ENCODE data around the gene MPP1. TPM values are rescaled to one million over a fixed set of nuclear protein-coding genes. Genes with fewer than 3 reads are reported as not detected.

The MPP1 gene
- 26.6 and 27.0 TPM in 2 replicates for total RNA-seq (2022)
- percentile 56 among the genes with signal in this experiment for Bru-seq, nascent RNA
- percentile 63 among the genes with signal in this experiment for BruChase-seq, experiment 1, labeled RNA remaining after a 2-hour chase
- BruChase-seq, experiment 2, labeled RNA remaining after a 6-hour chase, result percentile 65 among the genes with signal in this experiment
- long read RNA-seq, transcript MPP1-202 (12 exons, 2,042 nt), result major isoform, 27 of 36 reads
- long read RNA-seq, partial matches to known transcripts, result 3 of 36 reads
- long read RNA-seq, other reads (novel, unspliced or antisense), result 6 of 36 reads

- intact Hi-C loops (cut with micrococcal nuclease; ENCODE audit: unreplicated experiment), result loop anchor here (1.0 kb wide), 1 partner anchor 43 kb away; the partner anchor contains the start of gene DKC1
- H3K36me3 ChIP-seq (ENCODE audit: control insufficient read depth, insufficient read depth, low read length), result no peaks in the 10 kb centered on the region
- CTCF ChIA-PET, result interaction anchor here (0.6 kb wide), 2 partner anchors 22 to 29 kb away, joined by 3 read pairs; no protein-coding TSS in a partner anchor
- TF ChIP-seq CTCF (IDR thresholded peaks at IDR 0.05; ENCODE audit: insufficient read depth in 1 of 2, low read depth in 1 of 2, low read length in 1 of 2, severe bottlenecking in 1 of 2, unreplicated experiment in 1 of 2), result no peak
- no peaks in the 10 kb centered on the region for H3K27me3 Mint-ChIP-seq (ENCODE audit: insufficient read depth, unreplicated experiment)
- no peaks in the 10 kb centered on the region for H3K4me1 Mint-ChIP-seq (ENCODE audit: low read depth, unreplicated experiment)
- H3K4me3 ChIP-seq (ENCODE audit: low read depth, low read length), result peak within 1 kb of the TSS; percentile 63
- no peaks in the 10 kb centered on the region for H3K9me3 Mint-ChIP-seq (ENCODE audit: unreplicated experiment)
- H3K9me3 ChIP-seq, result no peaks in the 10 kb centered on the region
- DNase-seq, result peak; percentile 75 to 86
- peak within 1 kb of the TSS; percentile 73 for H3K27ac Mint-ChIP-seq (ENCODE audit: unreplicated experiment)
- POLR2A ChIA-PET, result interaction anchor here (0.6 to 1.7 kb wide), 4 partner anchors 24 to 1193 kb away, joined by 3 to 4 read pairs (median 4); partner anchors contain the start of gene SLC10A3
- no peaks in the 10 kb centered on the region for H3K27me3 ChIP-seq (replicated peaks; ENCODE audit: control insufficient read depth, insufficient read depth, low read length)
- no peaks in the 10 kb centered on the region for H3K36me3 Mint-ChIP-seq (ENCODE audit: insufficient read depth, unreplicated experiment)
- H3K4me3 Mint-ChIP-seq (ENCODE audit: unreplicated experiment), result peak within 1 kb of the TSS; percentile 87
- H3K4me1 ChIP-seq, result peaks cover 17% of the 10 kb centered on the region
- BruUV-seq (replicated peaks), result no TSS peak
Measured at GRCh38 chrX:154804957-154805695, at the start of gene MPP1. Gene MPP1 (minus strand): TSS chrX:154805485. CDS start chrX:154805373, 112 bp downstream.

- ChIA-PET CTCF (no interaction called here), POLR2A (no interaction called here)
- peaks cover 2% of the 10 kb centered on the region for H3K27me3 Mint-ChIP-seq (ENCODE audit: insufficient read depth, unreplicated experiment)
- H3K4me1 Mint-ChIP-seq (ENCODE audit: low read depth, unreplicated experiment), result no peaks in the 10 kb centered on the region
- no peaks in the 10 kb centered on the region for H3K4me1 ChIP-seq
- BruUV-seq (replicated peaks), result no TSS peak
- DNase-seq, result no peak
- intact Hi-C loops (cut with micrococcal nuclease; ENCODE audit: unreplicated experiment), result no loop called here
- no peaks in the 10 kb centered on the region for H3K27me3 ChIP-seq (replicated peaks; ENCODE audit: control insufficient read depth, insufficient read depth, low read length)
- no peak overlapping the region for H3K4me3 Mint-ChIP-seq (ENCODE audit: unreplicated experiment)
- H3K4me3 ChIP-seq (ENCODE audit: low read depth, low read length), result no peak overlapping the region
- H3K36me3 Mint-ChIP-seq (ENCODE audit: insufficient read depth, unreplicated experiment), result no peaks in the 10 kb centered on the region
- no peaks in the 10 kb centered on the region for H3K9me3 ChIP-seq
- H3K36me3 ChIP-seq (ENCODE audit: control insufficient read depth, insufficient read depth, low read length), result no peaks in the 10 kb centered on the region
- no peak overlapping the region for H3K27ac Mint-ChIP-seq (ENCODE audit: unreplicated experiment)
- H3K9me3 Mint-ChIP-seq (ENCODE audit: unreplicated experiment), result peaks cover 16% of the 10 kb centered on the region
- no peak for TF ChIP-seq CTCF (IDR thresholded peaks at IDR 0.05; ENCODE audit: insufficient read depth in 1 of 2, low read depth in 1 of 2, low read length in 1 of 2, severe bottlenecking in 1 of 2, unreplicated experiment in 1 of 2)
Measured at GRCh38 chrX:154850957-154851611, 45.8 kb upstream of the MPP1 start.

GRCh38 chrX:154840856-154841255 lies 35.6 kb upstream of the MPP1 start:
- peak; percentile 32 to 50 for TF ChIP-seq CTCF (IDR thresholded peaks at IDR 0.05; ENCODE audit: insufficient read depth in 1 of 2, low read depth in 1 of 2, low read length in 1 of 2, severe bottlenecking in 1 of 2, unreplicated experiment in 1 of 2)
- no TSS peak for BruUV-seq (replicated peaks)
- Histone ChIP-seq H3K4me3 (ENCODE audit: low read depth, low read length) (no peak overlapping the region), H3K27me3 (replicated peaks; ENCODE audit: control insufficient read depth, insufficient read depth, low read length) (no peaks in the 10 kb centered on the region), H3K9me3 (no peaks in the 10 kb centered on the region), H3K4me1 (no peaks in the 10 kb centered on the region), H3K36me3 (ENCODE audit: control insufficient read depth, insufficient read depth, low read length) (no peaks in the 10 kb centered on the region)
- Mint-ChIP-seq H3K36me3 (ENCODE audit: insufficient read depth, unreplicated experiment) (no peaks in the 10 kb centered on the region), H3K27ac (ENCODE audit: unreplicated experiment) (no peak overlapping the region), H3K27me3 (ENCODE audit: insufficient read depth, unreplicated experiment) (peaks cover 4% of the 10 kb centered on the region), H3K9me3 (ENCODE audit: unreplicated experiment) (no peaks in the 10 kb centered on the region), H3K4me1 (ENCODE audit: low read depth, unreplicated experiment) (no peaks in the 10 kb centered on the region), H3K4me3 (ENCODE audit: unreplicated experiment) (no peak overlapping the region)
- intact Hi-C loops (cut with micrococcal nuclease; ENCODE audit: unreplicated experiment), result loop anchor here (1.0 to 5.0 kb wide), 3 partner anchors 44 to 126 kb away; no protein-coding TSS in a partner anchor
- DNase-seq, result peak in 1 of 2 experiments; percentile 19
- POLR2A ChIA-PET, result no interaction called here
- CTCF ChIA-PET, result no interaction called here
